NCI-H2107 treated with DMSO at 0.1 percent for 48 hours (cell line): ENCODE measurements around the gene MYBL2.
"Not testable (repeated sequence)": the region's sequence is repeated elsewhere in the genome, so short reads cannot be mapped to it uniquely, and the experiment has no call there.

Experiments
- DNase-seq: peaks from one replicate; lab custom pipeline; 2025; ENCODE audit not compliant: unreplicated experiment; lab: John Stamatoyannopoulos, UW

The MYBL2 gene

GRCh38 chr20:43749734-43750294 is 82.9 kb downstream of the MYBL2 start:
- DNase-seq, result no peak

GRCh38 chr20:43750774-43751166 is 83.9 kb downstream of the MYBL2 start:
- DNase-seq, result no peak

- DNase-seq, result peak; percentile 46
Measured at GRCh38 chr20:43751167-43752050, 84.5 kb downstream of the MYBL2 start.

- DNase-seq, result no peak
Measured at GRCh38 chr20:43752051-43752360, 85.1 kb downstream of the MYBL2 start.

GRCh38 chr20:43752561-43753301 is 85.8 kb downstream of the MYBL2 start:
- DNase-seq, result no peak

- DNase-seq, result no peak
Measured at GRCh38 chr20:43755390-43755789, 88.5 kb downstream of the MYBL2 start.

GRCh38 chr20:43755851-43756250 is 88.9 kb downstream of the MYBL2 start:
- no peak for DNase-seq

GRCh38 chr20:43757888-43758287 is 91.0 kb downstream of the MYBL2 start:
- not testable (repeated sequence) for DNase-seq

GRCh38 chr20:43761386-43762340 is 94.7 kb downstream of the MYBL2 start:
- DNase-seq, result no peak

GRCh38 chr20:43762911-43763310 is 96.0 kb downstream of the MYBL2 start:
- no peak for DNase-seq

- no peak for DNase-seq
Measured at GRCh38 chr20:43765916-43766315, 99.0 kb downstream of the MYBL2 start.
